HFFc6 (cell line): ENCODE measurements around the gene IRF2BP1. TPM values are rescaled to one million over a fixed set of nuclear protein-coding genes. Genes with fewer than 3 reads are reported as not detected.

ENCODE experiments used
- DNase-seq: peaks from one replicate; pipeline ENCODE4 v3.0.0-alpha.2; 2018
- H3K27ac Mint-ChIP-seq: 2 replicates; pipeline ENCODE4 v1.8.0; 2020; ENCODE audit warnings: mild to moderate bottlenecking, mixed read lengths
- H3K27me3 Mint-ChIP-seq: 2 replicates; pipeline ENCODE4 v1.8.0; 2021; ENCODE audit warnings: mild to moderate bottlenecking, moderate library complexity, mixed read lengths; ENCODE audit not compliant: insufficient read depth
- H3K36me3 Mint-ChIP-seq: 2 replicates; pipeline ENCODE4 v1.8.0; 2021; ENCODE audit warnings: low read depth, mixed read lengths
- H3K4me1 Mint-ChIP-seq: 2 replicates; pipeline ENCODE4 v1.8.0; 2020; ENCODE audit warnings: low read depth, mixed read lengths
- H3K4me3 Mint-ChIP-seq: 2 replicates; pipeline ENCODE4 v1.8.0; 2020; ENCODE audit warnings: mild to moderate bottlenecking, moderate library complexity, mixed read lengths
- H3K9me3 Mint-ChIP-seq: 2 replicates; pipeline ENCODE4 v1.8.0; 2020; ENCODE audit warnings: mild to moderate bottlenecking, mixed read lengths
- total RNA-seq, 6 experiments: library from RNA; stranded (reverse); fragmentation: NEBNext Ultra II Directional; extraction: Animal tissue kit (Norgen Biotek cat#: 25700); gene quantifications; 2 replicates in 1 of 6; 3 replicates in 5 of 6; pipeline ENCODE4 v1.2.3, GENCODE V29; 2021
- TF ChIP-seq, protein P1 (sequence below): fragments of 200-600 bp; sonication (generic); IDR thresholded peaks from 2 replicates; pipeline ENCODE4 v1.5.0; 2021; ENCODE audit warnings: antibody characterized with exemption, mild to moderate bottlenecking

The IRF2BP1 gene
- total RNA-seq, 6 experiments from 2014 or later = 19.3 to 25.0 (median 21.8) TPM

DNA sequence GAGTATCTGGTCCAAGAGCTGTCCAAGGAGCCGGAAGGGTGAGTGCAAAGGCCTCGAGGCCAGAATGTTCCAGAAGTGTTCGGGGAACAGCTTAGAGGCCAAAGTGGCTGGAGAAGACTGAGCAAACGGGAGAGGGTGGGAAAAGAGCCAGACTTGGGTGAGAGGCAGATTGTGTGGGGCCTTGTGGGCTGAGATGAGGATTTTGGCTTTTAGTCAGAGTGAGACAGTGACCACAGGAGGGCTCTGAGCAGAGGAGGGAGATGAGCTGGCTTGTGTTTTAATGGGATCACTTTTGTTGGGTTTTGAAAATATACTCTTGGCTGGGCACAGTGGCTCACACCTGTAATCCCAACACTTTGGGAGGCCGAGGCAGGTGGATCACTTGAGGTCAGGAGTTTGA, 23.0 kb upstream of the IRF2BP1 start:
- Mint-ChIP-seq H3K4me1 (peaks cover 14% of the 10 kb centered on the region), H3K4me3 (no peak overlapping the region), H3K27ac (no peak overlapping the region), H3K9me3 (no peaks in the 10 kb centered on the region), H3K36me3 (no peaks in the 10 kb centered on the region), H3K27me3 (peaks cover 20% of the 10 kb centered on the region)
- DNase-seq = peak; percentile 14
- TF ChIP-seq, protein P1, sequence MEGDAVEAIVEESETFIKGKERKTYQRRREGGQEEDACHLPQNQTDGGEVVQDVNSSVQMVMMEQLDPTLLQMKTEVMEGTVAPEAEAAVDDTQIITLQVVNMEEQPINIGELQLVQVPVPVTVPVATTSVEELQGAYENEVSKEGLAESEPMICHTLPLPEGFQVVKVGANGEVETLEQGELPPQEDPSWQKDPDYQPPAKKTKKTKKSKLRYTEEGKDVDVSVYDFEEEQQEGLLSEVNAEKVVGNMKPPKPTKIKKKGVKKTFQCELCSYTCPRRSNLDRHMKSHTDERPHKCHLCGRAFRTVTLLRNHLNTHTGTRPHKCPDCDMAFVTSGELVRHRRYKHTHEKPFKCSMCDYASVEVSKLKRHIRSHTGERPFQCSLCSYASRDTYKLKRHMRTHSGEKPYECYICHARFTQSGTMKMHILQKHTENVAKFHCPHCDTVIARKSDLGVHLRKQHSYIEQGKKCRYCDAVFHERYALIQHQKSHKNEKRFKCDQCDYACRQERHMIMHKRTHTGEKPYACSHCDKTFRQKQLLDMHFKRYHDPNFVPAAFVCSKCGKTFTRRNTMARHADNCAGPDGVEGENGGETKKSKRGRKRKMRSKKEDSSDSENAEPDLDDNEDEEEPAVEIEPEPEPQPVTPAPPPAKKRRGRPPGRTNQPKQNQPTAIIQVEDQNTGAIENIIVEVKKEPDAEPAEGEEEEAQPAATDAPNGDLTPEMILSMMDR = no peak

- DNase-seq = peak; percentile 41
- H3K4me3 Mint-ChIP-seq = no peak overlapping the region
- H3K9me3 Mint-ChIP-seq = no peaks in the 10 kb centered on the region
- H3K27ac Mint-ChIP-seq = no peak overlapping the region
- H3K4me1 Mint-ChIP-seq = peaks cover 14% of the 10 kb centered on the region
- H3K27me3 Mint-ChIP-seq = peaks cover 10% of the 10 kb centered on the region
- TF ChIP-seq, protein P1 = no peak
- no peaks in the 10 kb centered on the region for H3K36me3 Mint-ChIP-seq
Observed at GRCh38 chr19:45906221-45906620, 20.3 kb upstream of the IRF2BP1 start.

DNA sequence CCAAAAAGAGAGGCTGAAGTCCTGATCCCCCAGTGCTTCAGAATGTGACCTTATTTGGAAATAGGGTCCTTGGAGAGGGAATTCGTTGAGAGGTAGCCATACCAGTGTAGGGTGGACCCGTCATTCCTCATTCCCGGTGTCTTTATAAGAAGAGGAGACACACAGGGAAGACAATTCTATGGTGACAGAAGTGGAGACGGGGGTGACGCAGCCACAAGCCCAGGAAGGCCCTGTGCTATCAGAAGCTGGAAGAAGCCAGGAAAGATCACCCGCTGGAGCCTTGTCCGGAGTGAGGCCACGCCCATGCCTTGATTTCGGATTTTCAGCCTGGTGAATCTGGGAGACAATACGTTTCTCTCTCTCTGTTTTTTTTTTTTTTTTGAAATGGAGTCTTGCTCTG, 19.1 kb upstream of the IRF2BP1 start:
- TF ChIP-seq, protein P1 = no peak
- Mint-ChIP-seq H3K9me3 (no peaks in the 10 kb centered on the region), H3K4me1 (peaks cover 23% of the 10 kb centered on the region), H3K36me3 (peaks cover 8% of the 10 kb centered on the region), H3K4me3 (no peak overlapping the region), H3K27ac (no peak overlapping the region), H3K27me3 (peaks cover 1% of the 10 kb centered on the region)
- DNase-seq = no peak

DNA sequence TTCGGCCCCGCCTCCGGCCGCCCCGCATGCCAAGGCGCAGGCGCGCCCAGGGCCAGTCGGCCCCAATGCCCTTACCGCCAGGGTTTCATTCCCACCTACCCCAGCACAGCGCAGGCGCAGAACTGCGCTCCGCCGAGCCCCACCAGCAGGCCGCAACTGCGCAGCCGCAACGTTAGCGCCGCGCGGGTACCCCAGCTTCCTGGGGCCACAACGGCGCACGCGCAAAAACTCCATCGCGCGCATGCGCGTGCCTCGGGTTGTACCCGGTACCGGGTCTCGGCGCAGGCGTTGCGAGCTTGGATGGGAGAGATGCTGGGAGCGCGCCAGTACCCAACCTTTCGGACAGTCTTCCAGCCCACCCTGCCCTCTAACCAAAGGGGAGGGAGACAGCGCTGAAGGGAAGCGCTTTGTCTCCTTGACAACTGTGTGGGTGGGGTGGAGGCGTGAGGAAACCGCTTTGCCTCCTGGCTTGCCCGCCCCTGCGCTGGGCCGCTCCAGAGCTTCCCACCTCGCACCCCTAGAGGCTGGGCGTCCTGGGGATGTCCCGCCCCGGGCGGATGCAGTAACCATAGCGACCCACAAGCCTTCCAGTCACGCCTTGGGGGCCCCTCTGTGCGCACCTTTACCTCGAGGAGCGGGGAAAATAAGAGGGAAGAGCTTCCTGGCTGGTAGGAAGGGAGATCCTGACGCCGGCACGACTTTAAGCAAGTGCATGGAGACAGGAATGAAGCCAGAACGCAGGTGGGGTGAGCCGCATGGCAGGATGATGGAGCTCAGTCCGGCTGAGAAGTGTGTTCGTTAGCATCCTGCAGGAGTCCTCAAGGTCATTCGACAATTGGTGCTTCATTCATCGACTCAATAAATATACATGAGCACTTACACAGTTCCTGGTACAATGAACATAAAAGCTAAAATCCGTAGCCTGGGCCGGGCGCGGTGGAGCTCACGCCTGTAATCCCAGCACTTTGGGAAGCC, 17.0 kb upstream of the IRF2BP1 start:
- Mint-ChIP-seq H3K4me1 (peaks cover 17% of the 10 kb centered on the region), H3K9me3 (no peaks in the 10 kb centered on the region), H3K27me3 (peaks cover 1% of the 10 kb centered on the region), H3K36me3 (peaks cover 12% of the 10 kb centered on the region), H3K4me3 (peak overlapping the region; percentile 98), H3K27ac (peak overlapping the region; percentile 65)
- DNase-seq = peak; percentile 95
- TF ChIP-seq, protein P1 = no peak

DNA sequence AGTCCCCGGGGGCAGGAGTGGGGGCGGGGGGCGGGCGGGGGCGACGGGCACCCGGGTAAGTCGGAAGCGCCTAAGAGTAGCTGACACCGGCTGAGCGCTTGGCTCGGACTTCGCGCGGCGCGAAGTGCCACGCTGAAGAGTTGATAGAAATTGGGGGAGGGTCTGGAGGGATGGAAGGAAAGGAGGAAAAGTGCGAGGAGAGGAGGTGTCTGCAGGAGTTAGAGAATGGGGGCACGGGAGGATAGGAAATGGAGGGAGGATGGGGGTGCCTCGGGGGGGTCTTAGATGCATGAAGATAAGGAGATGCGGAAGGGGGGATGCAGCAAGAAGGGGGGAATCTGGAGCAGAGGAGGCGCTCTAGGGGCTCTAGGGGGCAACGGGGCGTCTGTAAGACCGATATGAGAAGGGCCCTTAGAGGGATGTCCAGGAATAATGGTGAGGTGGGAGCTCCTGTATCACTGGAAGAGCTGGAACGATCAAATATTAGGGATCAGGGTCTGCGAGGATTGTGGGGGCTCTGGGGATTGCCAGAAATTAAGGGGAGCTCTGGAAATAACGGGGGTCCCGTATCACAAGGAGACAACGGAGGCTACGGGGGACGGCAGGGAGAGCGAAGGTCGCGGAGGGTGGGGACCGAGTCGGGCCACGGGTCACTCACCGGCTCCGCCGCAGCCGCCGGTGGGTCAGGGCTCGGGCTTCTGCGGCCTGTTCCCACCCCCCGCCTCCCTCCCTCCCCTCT, 16.1 kb upstream of the IRF2BP1 start, which contains the start of gene MYPOP:
TSS of gene MYPOP (minus strand) at position 702 of the 739 bp plus-strand sequence. CDS start 840 bp downstream, outside the sequence.
- DNase-seq = no peak
- peak within 1 kb of the TSS; percentile 98 for H3K4me3 Mint-ChIP-seq
- TF ChIP-seq, protein P1 = no peak
- peaks cover 17% of the 10 kb centered on the region for H3K4me1 Mint-ChIP-seq
- H3K36me3 Mint-ChIP-seq = peaks cover 12% of the 10 kb centered on the region
- H3K27ac Mint-ChIP-seq = peak within 1 kb of the TSS; percentile 71
- no peaks in the 10 kb centered on the region for H3K9me3 Mint-ChIP-seq
- peaks cover 1% of the 10 kb centered on the region; the same call in 1 of the 2 replicates for H3K27me3 Mint-ChIP-seq
